Measurements from ENCODE around the gene RER1.

GRCh38 chr1:2442661-2443060 is 51.0 kb downstream of the RER1 start:
- TF ChIP-seq EZH2 (IDR thresholded peaks at IDR 0.05; ENCODE audit: borderline replicate concordance, low read depth, low read length, severe bottlenecking) = no peak
- TF ChIP-seq, protein P1, sequence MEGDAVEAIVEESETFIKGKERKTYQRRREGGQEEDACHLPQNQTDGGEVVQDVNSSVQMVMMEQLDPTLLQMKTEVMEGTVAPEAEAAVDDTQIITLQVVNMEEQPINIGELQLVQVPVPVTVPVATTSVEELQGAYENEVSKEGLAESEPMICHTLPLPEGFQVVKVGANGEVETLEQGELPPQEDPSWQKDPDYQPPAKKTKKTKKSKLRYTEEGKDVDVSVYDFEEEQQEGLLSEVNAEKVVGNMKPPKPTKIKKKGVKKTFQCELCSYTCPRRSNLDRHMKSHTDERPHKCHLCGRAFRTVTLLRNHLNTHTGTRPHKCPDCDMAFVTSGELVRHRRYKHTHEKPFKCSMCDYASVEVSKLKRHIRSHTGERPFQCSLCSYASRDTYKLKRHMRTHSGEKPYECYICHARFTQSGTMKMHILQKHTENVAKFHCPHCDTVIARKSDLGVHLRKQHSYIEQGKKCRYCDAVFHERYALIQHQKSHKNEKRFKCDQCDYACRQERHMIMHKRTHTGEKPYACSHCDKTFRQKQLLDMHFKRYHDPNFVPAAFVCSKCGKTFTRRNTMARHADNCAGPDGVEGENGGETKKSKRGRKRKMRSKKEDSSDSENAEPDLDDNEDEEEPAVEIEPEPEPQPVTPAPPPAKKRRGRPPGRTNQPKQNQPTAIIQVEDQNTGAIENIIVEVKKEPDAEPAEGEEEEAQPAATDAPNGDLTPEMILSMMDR (IDR thresholded peaks at IDR 0.05; ENCODE audit: borderline replicate concordance, extremely low read depth, low read length, poor library complexity, severe bottlenecking) = no peak
